ENCODE measurements around the gene CABCOCO1.

The CABCOCO1 gene, protein sequence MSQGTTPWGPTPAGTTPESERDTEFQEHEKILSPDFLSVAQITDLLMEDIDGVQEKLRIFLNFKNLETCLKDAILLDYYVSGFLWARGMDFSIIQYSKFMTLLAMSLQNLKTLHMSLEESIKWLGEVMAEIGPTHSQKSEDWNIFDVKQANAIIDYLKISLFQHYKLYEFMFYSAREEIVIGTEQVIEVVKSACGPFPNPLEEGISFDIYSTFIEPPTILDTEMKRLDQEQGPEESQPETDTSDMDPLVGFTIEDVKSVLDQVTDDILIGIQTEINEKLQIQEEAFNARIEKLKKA

DNA sequence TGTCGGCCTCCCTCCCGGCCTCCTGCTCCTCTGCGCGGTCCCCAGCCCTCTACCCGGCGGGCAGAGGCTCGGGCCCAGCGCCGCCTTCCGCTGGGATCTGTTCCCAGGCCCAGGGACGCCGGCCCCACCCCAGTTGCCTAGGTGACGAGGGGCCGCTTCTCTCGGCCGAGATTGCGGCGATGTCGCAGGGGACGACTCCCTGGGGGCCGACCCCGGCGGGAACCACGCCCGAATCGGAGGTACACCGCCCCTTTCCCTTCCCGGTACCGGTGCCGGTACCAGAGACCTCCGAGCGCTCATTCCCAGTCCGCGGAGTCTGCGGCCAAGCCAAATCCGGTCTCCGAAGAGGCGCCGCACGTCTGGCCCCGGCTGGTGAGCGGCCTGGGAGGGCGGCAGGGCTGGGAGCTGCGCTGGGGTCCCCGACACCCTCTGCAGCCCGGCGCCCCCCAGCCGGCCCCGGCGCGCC is at the start of gene CABCOCO1:
TSS of gene CABCOCO1 (plus strand) at position 136 of the 466 bp plus-strand sequence. CDS start at position 180, 44 bp downstream.
- no peak for DNase-seq

DNA sequence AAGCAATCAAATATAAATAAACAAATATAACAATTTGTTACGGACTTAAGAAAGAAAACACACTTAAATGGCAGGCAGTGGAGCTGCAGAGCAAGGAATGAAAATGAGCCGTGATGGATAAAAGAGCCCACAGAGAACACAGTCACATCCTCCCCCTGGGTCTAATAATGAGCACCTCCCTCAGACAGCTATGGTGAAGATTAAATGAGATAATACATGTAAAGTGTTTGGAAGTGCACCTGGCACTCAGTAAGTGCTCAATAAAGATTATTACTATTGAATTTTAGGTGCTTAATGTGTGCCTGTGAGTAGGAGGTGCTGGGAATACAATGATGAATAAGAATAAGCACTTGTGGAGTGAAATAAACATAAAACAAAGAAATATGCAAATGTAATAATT is 49.1 kb upstream of the CABCOCO1 start:
- no peak for DNase-seq

DNA sequence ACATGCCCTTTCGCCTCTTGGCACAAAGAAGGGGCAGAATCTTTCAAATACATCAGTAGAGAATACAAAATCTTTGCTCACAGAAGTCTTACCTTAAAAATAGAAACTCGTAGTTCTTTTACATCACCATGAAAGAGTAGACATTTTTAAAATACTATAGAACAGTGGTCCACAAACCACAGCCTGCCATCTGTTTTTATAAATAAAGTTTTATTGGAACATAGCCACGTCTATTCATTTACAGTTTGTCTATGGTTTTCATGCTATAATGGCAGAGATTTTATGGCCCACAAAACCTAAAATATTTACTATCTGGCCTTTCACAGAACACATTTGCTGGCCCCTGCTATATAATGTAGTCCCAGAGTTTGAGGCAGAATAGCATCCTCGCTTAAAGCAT is 46.1 kb upstream of the CABCOCO1 start:
- DNase-seq, result no peak

DNA sequence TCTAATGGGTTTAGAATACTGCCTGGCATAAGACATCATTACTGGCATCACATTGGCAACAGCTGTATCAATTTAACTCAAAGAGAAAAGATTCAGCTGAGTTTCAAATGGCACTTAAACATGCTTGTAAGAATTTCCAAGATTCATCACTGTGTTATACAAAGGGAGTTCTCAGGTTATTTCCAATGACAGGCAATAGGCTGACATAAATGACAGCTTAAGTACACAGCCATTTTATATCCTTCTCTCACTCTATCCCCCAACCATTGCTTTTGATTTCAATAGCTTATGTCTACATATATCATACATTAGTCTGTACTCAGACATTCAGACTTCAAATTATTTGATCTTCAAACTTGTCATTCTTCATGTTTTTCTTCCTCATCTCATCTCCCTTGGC is 45.5 kb upstream of the CABCOCO1 start:
- no peak for DNase-seq

DNA sequence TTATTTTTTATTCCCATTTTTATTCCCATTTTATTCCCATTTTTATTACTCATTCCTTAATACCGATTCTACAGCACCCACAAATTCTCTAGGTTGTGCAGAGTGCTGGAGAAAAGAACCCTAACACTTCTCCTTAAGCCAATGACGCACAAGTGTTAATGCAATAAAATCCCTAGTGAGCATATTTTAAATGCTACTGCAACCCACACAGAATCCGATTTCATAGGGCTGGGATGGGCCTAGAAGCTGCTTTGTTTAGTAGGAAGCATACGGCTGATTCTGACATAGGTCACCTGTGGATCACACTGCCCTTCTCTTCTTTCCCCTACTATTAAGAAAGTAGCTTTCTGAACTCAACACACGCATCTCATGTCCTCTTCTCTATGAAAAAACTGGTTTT is 45.1 kb upstream of the CABCOCO1 start:
- no peak for DNase-seq

DNA sequence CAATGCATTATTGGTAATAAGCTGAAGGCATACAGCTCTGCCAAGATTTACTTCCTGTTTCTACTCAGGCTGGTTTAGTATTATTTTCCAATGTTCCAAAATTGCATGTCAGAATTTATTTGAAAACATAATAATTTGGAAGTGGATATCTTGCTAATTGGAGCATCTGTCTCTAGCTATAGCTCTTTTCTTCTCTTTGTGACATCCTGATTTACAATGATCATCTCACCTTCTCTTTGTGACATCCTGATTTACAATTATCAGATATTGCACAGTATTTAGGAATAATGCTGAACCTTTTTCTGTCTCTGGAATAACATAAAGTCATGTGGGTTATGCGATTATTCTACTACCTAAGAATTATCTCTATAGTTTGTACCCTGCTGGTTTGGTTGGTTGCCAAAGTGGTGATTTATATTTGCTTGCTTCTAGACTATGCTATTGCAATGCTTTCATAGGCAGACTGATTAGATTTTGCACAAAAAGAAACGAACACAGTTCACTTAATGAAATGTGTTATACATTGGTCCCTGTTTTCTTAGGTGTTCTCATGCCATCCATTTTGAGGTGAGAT is 44.3 kb upstream of the CABCOCO1 start:
- no peak for DNase-seq

DNA sequence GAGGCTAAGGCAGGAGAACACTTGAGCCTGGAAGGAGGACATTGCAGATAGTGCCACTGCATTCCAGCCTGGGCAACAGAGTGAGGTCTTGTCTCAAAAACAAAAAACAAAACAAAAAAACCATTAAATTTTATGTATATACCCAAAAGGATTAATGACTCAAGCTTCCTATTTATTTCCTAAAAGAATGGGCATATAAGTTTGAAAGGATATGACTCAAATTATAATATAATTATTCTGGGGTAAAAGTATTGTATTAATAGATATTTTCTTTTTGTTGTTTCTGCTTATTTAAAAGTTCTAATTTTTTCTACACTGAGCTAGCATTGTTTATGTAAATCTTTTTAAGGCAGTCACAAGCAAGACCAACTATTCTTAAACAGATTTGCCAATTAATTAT is 42.2 kb upstream of the CABCOCO1 start:
- no peak for DNase-seq

DNA sequence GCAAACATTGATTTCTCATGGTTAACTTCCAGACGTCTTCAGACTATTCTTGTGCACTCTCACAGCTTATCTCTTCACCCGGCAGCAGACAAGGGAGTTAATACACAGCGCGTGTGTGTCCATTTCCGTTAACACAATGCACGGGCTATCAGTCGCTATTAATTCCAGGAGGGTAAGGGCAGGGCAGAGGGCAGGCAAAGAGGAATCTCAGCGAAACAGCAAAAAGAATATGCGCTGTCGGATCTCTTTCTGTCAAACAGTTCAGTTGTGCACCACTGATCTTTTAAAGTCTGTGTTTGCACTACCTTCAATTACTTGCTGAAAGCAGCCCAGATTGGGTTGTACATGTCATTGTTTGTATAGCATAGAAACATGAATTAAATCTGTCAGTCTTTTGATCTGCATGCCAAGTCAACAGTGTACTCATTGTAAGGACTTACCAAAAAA is 41.1 kb upstream of the CABCOCO1 start:
- no peak for DNase-seq

DNA sequence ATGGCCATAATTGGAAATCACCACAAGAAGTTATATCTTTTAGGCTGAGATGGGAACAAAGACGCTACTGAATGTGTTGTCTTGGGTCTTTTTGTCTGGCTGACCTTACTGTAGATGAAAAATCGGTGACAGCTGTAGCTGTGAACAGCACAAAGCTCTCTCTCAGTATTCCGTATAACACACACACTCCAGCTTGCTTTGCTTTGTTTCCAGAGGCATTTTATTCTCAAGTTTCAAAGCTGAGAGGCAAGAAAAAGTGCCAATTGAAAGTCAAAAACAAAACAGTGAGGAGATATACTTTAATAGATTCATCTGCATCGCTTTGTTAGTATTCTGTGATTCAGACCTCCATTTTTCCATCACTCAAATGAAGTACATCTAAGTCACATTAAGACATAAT is 39.6 kb upstream of the CABCOCO1 start:
- DNase-seq, result no peak

DNA sequence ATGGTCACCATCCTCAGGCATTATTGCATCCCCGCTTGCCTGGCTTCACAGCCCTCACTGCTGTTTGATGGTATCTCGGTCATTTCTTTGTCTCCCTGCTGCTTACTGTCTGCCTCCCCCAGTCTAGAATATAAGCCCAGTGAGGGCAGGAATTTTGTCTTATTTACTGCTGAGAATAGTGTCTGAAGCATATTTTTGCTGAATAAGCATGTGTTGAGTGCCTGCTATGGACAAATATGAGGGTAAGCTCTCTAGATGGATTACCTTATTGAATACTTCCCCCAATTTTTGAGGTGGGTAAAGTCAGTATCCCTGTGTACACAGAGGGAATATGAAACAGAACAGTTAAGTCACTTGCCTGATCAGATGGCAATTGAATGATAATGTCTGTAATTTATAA is 36.5 kb upstream of the CABCOCO1 start:
- DNase-seq, result no peak

DNA sequence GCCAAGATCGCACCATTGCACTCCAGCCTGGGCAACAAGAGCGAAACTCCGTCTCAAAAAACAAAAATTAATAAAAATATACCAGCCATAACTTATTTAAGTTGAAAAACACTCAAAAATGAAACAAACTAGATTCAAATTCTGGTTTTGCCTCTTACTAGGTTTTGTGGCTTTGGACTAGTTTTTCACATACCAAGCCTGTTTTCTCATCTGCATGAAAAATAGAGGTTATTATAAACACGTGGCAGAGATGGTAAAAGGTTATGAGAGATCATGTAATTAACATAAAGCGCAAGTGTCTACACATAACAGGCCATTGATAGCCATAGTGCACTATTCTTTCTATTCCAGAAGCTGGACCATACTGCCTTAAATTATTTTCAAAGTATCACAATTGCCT is 35.5 kb upstream of the CABCOCO1 start:
- DNase-seq, result no peak

DNA sequence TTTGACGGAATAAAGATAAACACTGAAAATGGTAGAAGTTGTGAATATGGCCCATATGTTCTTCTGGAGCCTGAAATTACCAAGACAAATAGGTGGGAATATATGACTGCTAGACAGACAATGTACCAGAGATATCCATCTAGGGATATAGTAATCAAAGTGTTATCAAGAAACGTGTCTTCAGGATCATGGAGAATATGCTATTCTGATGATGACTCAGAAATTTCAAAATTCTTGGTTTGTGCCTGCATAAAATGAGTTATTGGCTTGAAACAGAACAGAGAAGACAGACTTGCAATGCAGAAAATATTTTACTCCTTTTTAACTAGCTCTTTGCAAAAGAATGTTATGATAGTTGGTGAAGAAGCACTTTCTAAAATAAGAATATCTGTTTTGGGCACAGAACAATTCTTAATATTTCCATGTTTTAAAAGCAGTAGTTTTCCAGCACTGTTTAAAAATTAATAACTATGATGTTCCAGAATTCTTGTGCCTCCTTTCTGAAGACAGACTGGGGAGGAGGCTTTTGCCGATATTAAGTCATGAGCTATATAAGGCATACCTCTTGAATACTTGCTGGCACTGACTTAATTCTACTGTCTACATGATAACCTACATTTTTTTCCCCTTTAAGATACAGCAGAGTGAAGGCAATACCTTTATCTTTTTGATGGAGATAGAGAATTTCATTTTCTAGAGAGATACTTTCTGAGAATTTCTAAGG is 34.4 kb upstream of the CABCOCO1 start:
- no peak for DNase-seq

DNA sequence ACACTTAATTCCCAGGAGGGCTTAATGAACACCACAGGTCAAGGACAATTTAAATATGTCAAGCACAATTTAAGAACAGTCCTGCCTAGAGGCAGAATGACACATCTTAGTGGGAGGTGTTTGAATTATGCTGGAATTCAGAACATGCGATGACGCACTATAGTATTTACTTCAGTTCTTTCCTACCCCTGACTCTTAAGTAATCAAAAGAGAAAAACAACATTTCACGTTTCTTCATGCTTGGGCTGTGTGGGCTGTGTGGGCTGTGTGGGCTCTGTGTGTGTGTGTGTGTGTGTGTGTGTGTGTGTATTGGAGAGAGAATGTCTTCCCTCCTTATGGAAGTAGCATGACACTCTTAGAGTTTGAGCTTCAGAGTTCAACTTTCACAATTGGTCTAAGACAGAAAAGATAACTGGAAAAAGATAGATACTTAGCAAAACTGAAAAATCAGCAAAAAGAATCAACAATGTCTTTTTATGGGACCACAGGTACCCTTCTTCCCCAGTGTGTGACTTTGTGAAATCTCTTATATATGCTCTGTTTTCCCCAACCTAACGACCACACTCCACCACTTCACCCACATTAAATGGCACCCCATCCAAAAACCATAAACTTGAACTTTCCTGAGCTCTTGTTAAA is 33.7 kb upstream of the CABCOCO1 start:
- no peak for DNase-seq

DNA sequence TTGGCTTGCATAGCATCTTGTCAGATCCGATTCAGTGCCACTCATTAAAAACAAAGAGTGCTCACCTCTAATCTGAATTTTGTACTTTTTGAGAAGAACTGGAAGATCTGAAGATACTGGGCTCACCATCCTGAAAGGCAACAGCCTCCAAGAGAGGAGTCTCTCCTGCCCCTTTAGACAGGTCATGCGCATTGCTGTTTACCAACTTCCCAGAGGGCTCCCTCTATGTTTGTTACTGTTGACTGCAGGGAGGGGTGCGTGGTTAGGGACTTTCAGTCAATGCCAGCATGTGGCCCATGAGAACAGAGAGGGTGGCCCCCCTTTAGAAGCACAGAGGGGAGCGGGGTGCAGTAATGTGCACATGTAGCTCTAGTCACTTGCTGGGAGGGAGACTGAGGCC is 33.2 kb upstream of the CABCOCO1 start:
- no peak for DNase-seq

DNA sequence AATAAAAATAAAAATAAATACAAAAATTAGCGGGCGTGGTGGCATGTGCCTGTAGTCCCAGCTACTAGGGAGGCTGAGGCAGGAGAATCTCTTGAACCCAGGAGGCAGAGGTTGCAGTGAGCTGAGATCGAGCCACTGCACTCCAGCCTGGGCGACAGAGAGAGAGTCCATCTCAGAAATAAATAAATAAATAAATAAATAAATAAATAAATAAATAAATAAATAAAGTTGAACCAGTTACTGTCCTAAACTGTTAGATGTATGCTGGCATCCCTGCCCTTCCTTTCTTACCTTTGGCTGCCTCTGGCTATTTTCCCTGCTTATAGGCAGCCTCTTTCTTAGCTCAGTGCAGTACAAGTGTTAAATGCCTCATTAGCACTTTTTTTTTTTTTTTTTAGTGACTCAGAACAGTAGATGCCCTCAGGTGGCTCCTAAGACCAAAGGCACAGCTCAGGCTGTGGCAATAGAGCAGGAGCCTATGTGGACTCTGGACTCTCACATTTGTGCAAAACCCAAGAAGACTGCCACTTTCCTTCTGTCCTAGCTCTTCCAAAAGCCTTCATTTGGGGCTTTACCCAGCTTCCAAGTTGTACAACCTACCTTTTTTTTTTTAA is 30.6 kb upstream of the CABCOCO1 start:
- DNase-seq, result no peak

DNA sequence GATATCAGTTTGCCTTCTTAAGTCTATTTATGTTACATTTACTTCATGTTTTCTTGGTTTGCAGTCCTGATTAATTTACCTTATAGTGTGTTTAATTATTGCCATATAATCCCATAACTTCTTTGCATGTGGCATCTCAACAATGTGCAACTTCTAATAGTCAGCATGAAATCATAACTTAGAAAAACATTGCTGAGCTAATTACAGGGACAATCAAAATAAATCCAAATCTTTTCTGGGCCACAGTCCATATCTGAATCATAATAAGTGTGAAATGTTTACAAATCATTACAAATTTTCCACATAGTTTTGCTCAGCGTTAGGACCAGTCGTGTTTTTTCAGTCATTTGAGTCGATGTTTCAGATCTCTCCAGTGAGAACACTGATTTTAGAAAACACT is 29.1 kb upstream of the CABCOCO1 start:
- DNase-seq, result no peak

DNA sequence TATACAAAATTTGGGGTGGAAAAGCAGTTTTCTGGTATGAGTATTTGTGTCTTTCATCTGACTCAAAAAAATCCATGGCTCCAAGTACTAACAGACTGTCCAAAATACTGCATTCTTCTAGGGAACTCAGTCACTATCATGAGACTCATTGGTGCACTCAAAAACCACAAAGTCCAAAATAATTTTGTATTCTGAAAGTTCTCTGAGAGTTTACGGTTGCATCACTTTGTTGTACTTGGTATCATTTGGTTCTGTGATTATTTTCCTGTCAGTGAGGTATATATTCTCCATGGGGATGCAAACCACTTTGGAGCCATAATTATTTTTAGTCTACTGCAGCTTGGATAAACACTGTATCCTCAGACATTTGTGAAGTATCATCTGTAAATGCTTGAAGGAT is 28.0 kb upstream of the CABCOCO1 start:
- no peak for DNase-seq

DNA sequence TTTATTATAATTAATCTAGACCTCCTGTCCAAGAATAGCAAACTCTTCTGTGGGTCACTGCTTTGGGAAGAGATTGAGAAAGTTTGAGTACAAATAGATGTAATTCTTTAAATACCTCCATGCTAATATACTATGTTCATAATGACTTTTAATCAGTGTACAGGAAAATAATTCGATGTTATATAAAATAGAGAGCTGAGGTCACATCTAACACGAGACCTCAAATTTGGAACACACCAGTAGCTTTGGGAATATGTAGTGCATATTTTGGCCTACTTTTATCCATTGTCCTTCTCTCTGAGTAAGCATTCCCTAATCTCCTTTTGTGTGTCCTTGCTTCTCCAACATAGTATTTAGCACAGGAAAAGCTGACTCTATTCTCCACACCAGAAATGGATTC is 27.3 kb upstream of the CABCOCO1 start:
- no peak for DNase-seq

DNA sequence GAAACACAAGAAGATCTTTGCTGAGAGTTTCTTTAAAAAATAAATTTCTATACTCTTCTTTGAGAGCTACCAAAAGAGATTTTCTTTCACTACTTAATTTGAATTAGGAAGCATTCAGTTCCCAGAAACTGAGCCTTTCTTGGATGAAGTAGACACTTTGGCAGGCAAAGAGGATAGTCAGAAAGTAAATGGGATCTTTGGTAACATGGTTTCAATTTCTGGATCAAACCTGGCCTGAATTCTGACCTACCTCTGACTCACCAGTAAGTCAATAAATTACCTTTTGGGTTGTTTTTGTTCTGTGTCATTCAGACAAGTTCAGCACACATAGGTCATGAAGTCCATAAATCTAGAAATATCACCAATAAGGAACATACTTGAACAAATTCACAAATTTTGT is 26.8 kb upstream of the CABCOCO1 start:
- DNase-seq, result no peak

DNA sequence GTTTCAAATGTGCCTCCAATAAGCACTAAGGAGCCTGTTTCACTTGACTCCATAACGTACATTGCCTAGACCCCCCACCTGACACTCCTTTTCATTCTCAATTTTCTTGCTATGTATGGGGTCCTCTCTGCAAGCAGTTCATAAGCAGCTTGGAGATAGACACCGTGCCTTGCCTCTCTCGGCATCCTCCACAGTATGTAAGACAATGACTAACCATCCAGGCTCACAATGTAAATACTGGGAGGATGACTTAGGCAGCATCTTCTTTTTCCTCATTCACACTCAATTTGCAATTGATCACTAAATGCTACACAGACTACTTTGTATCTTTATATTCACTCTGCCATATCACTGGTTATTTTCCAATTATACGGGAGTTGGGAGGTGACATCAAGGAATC is 22.8 kb upstream of the CABCOCO1 start:
- no peak for DNase-seq

DNA sequence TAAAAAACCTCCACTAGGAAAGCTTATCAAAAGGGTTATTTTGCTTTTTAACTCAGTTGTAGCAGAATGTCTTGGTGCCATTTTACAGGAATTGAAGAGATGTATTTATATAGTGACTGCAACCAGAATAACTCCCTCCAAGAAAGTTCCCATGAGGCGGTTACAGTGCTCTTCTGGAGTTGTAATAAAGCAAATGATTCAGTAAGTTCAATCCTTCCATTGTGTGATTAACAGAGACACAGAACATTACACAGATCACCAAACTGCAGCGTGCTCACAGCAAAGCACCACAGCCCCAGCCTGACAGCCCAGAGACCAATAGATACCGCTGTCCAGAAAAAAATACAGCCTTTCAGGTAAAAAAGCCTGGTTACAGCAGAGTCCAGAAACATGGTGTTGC is 21.9 kb upstream of the CABCOCO1 start:
- DNase-seq, result no peak

DNA sequence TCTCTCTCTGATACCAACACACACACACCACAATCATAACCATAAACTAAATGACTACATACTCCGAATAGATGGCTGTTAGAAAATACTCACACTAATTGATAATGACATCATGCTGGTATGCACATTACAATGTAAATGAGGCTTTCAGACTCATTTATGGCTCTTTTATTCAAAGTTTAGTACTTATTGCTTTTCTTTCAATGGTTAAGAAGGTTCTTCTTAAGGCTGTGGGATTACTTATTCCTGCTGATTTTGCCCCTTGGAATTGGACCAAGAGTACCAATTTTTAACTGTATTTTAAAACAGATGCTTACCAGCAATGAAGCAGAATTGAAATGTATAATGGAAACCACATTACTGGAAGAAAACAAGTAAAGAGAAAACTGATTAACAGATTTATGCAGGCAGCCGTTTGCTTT is 20.6 kb upstream of the CABCOCO1 start:
- no peak for DNase-seq

DNA sequence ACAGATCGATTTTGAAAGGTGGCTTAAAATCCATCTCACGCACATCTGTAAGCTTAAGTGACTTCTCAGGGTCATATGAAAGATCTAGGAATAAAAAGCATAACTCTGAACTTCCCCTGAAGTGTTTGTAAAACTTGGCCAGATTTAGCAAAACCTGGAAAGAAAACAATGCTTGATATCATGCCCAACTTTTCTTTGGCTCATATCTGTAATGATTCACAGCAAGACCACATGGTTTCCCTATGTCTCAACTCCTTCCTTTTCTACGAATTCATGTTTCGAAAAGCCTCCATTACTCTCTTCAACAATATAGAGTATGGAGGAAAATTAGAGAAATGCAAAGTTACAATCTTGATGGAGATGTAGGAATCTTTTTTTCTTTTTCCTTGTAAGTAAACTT is 20.1 kb upstream of the CABCOCO1 start:
- DNase-seq, result no peak
